ENCODE results near the gene UBLCP1.

Gene UBLCP1

DNA sequence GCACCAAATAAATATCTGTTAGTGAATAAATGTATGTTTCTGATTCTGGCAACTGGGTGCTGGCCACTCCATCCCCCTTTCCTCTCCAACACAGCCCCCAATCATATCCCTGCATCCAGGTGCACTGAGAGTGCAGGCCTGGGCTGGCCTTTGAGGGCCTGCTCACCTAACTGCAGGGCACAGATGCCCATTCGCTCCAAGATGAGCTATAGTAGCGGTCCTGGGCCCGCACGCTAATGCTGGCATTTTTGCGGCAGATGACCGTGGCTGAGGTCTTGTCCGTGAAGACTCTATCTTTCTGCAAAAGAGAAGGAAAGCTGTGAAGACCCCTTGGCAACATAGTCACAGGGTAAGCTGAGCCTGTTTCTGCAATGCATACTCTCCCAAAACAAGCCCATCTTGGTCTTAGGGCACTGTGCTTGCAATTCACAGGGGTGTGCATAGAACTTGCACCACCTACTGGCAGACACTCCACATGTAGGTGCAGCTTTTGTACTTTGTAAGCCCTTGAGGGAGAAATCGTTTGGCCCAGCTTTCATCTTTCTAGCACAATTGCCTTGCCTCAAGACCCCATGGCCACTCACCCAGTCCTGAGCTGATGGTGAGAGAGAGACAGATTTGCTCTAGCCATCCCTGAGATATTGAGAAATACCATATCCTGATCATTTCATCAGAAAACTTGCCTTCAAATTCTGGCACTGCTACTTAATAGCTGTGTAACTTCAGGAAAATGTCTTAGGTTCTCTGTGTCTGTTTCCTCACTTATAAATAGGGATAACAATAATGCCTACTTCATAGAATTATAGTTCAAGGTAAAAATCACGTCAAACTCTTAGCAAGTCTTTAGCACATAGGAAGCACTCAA is 53.7 kb downstream of the UBLCP1 start:
- peak; percentile 54 for DNase-seq

- no peak for DNase-seq
Observed at GRCh38 chr5:159317849-159318248, 54.8 kb downstream of the UBLCP1 start.

DNA sequence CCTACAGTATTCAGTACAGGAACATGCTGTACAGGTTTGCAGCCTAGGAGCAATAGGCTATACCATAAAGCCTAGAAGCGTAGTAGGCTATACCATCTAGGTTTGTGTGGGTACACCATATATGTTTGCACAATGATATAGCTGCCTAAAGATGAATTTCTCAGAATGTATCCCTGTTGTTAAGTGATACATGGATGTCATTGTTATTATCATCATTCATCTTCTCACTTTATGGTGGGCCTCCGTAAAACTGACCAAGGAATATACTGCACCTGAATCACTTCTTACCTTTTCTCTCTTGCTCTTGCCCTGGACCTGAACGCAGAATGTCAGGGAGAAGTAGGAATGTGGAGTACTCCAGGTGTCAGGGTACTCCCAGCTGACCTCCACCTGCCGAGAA is 55.4 kb downstream of the UBLCP1 start:
- no peak for DNase-seq

DNA sequence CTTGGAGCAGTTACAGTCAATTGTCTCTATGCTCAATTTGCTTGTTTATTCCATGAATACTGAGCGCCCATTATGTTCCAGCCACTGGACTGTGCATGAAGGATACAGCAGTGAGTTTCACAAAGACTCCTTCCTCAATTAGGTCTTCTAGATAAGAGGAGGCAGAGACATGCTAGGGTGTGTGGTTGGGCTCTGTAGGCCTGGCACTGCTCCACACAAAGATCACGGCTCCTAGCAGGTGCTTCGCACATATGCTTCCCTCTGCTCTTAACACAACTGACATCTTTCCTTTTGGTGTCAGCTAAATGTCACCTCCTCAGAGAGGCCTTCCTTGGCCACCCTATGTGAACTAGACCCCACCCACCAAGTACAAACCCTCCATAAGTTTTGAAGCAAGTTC is 56.3 kb downstream of the UBLCP1 start:
- DNase-seq, result no peak

DNA sequence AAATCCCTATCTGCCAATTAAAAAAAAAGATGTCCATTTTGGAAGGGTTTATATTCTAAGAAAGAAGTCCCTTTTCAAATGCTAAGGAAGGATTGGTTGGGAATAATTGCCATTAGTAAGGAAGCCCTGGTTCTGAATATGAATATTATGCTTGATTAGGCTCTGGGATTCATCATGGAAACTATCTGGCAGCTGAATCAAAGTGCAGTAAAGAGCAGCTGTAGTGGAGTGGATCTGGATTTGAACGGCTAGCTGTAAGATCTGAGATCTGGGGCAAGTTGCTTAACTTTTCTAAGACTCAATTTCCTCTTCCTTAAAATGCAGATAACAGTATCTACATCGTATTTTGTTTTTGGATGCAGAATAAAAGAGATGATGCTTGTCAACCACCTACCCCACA is 56.7 kb downstream of the UBLCP1 start:
- DNase-seq, result no peak

- DNase-seq, result no peak
Observed at GRCh38 chr5:159322180-159322579, 59.1 kb downstream of the UBLCP1 start.

GRCh38 chr5:159324102-159324755 is 61.1 kb downstream of the UBLCP1 start:
- peak; percentile 91 for DNase-seq

GRCh38 chr5:159324986-159325385 is 61.9 kb downstream of the UBLCP1 start:
- peak; percentile 46 for DNase-seq

GRCh38 chr5:159330131-159330800 is 67.2 kb downstream of the UBLCP1 start, which contains the start of gene IL12B:
IL12B (minus strand) TSS chr5:159330487; CDS start chr5:159326782, 3,705 bp downstream.
- peak; percentile 57 for DNase-seq

GRCh38 chr5:159331093-159331973 is 68.2 kb downstream of the UBLCP1 start:
- peak; percentile 48 for DNase-seq

DNA sequence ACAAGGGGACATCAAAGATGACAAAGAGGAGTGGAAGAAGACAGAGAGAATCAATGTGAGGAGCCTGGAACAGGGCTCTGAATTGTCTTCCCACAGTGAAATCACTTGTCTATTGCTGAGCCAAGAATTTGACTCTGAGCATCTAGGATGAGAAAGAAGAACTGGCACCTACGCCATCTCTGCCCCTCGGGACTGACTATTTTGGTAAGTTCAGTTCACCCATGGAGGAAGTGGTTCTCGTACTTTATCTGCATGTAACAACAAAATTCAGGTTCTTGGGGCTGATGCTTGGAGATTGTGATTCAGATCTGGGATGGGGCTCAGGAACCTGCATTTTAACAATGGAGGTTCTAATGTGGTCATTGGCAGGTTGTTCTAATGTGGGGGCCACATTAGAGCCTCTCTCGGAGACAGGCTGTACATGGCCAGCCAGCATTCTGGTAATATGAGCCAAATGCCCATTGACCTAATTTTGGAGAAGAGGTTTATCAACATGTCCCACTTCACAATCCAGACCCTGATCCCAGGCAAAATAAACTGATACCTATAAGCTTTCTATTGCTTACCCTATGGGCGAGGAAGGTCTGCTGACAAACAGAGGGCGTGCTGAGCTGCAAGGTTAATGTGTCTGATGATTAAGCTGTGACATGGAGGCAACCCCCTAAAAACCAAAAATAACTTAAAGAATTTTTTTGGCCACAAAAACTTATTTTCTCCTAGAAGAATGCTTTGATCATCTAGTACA is 69.9 kb downstream of the UBLCP1 start:
- peak; percentile 43 for DNase-seq

GRCh38 chr5:159333545-159333925 is 70.4 kb downstream of the UBLCP1 start:
- DNase-seq, result peak; percentile 49
